Karpas-422 (cell line): ENCODE data around the gene MEP1B. TPM values are rescaled to one million over a fixed set of nuclear protein-coding genes. Genes with fewer than 3 reads are reported as not detected.

Experiments used
- DNase-seq: peaks from one replicate; pipeline ENCODE4 v3.0.0-alpha.2; 2015
- H2AFZ ChIP-seq: fragments of 200-600 bp; sonication (generic); 2 replicates; pipeline ENCODE4 v1.6.1; 2014; ENCODE audit warnings: antibody characterized with exemption, low read length, mixed read lengths
- H3K27ac ChIP-seq: fragments of 200-600 bp; sonication (generic); 2 replicates; pipeline ENCODE4 v1.5.1; 2014; ENCODE audit warnings: mild to moderate bottlenecking, low read length, moderate library complexity
- H3K27me3 ChIP-seq: fragments of 200-600 bp; sonication (generic); 2 replicates; pipeline ENCODE4 v1.6.1; 2014; ENCODE audit warnings: low read length, mixed read lengths
- H3K36me3 ChIP-seq: fragments of 200-600 bp; sonication (generic); 2 replicates; pipeline ENCODE4 v1.6.1; 2014; ENCODE audit warnings: low read length, mixed read lengths; ENCODE audit not compliant: insufficient read depth
- H3K4me1 ChIP-seq: fragments of 200-600 bp; sonication (generic); 2 replicates; pipeline ENCODE4 v1.6.1; 2014; ENCODE audit warnings: mild to moderate bottlenecking, low read length, mixed read lengths
- H3K4me2 ChIP-seq: fragments of 200-600 bp; sonication (generic); 2 replicates; pipeline ENCODE4 v1.6.1; 2014; ENCODE audit warnings: low read length, low read depth, mild to moderate bottlenecking; ENCODE audit not compliant: poor library complexity, severe bottlenecking
- H3K4me3 ChIP-seq: fragments of 200-600 bp; sonication (generic); 2 replicates; pipeline ENCODE4 v1.5.1; 2014; ENCODE audit warnings: mild to moderate bottlenecking, antibody characterized with exemption, low read length, mixed read lengths
- H3K79me2 ChIP-seq: fragments of 200-600 bp; sonication (generic); 2 replicates; pipeline ENCODE4 v1.6.1; 2014; ENCODE audit warnings: mild to moderate bottlenecking, low read length, mixed read lengths
- H3K9ac ChIP-seq: fragments of 200-600 bp; sonication (generic); 2 replicates; pipeline ENCODE4 v1.6.0; 2014; ENCODE audit warnings: low read length
- H3K9me2 ChIP-seq: fragments of 200-600 bp; sonication (generic), shearing (Covaris generic); replicated peaks from 2 replicates; pipeline ENCODE4 v1.6.0; 2014; ENCODE audit warnings: mild to moderate bottlenecking, low read length, moderate library complexity; ENCODE audit not compliant: insufficient read depth
- H3K9me3 ChIP-seq: fragments of 300-700, 200-600 bp; sonication (generic); 2 replicates; pipeline ENCODE4 v1.6.1; 2014; ENCODE audit warnings: low read length, mixed read lengths
- H4K20me1 ChIP-seq: fragments of 200-600 bp; sonication (generic); 2 replicates; pipeline ENCODE4 v1.6.1; 2014; ENCODE audit warnings: mild to moderate bottlenecking, antibody characterized with exemption, low read length, low read depth; ENCODE audit not compliant: insufficient read depth
- small RNA-seq: library from RNA; depleted of rRNA; stranded (forward); fragments of <200 nt; gene quantifications from one replicate; pipeline ENCODE3, GENCODE V24; 2014
- total RNA-seq: library from RNA; depleted of rRNA; stranded (reverse); fragments of >200 nt; shearing (Covaris generic); gene quantifications from 2 replicates; pipeline ENCODE4 v1.2.3, GENCODE V29; 2014; ENCODE audit warnings: low replicate concordance; rRNA removed

Gene MEP1B
- total RNA-seq, 1 experiment from 2014 or later, result not detected

GRCh38 chr18:32262092-32262491 is 72.3 kb downstream of the MEP1B start:
- Histone ChIP-seq H3K4me1 (no peaks in the 10 kb centered on the region), H3K4me2 (no peak overlapping the region), H3K79me2 (no peaks in the 10 kb centered on the region), H3K27ac (no peak overlapping the region), H3K9ac (no peak overlapping the region), H2AFZ (no peak overlapping the region), H4K20me1 (no peaks in the 10 kb centered on the region), H3K27me3 (no peaks in the 10 kb centered on the region), H3K36me3 (no peaks in the 10 kb centered on the region), H3K4me3 (no peak overlapping the region), H3K9me2 (no peaks in the 10 kb centered on the region), H3K9me3 (no peaks in the 10 kb centered on the region)
- DNase-seq, result no peak

GRCh38 chr18:32264401-32264800 is 74.6 kb downstream of the MEP1B start:
- Histone ChIP-seq H4K20me1 (no peaks in the 10 kb centered on the region), H3K4me3 (no peak overlapping the region), H3K79me2 (no peaks in the 10 kb centered on the region), H3K4me1 (no peaks in the 10 kb centered on the region), H3K27ac (no peak overlapping the region), H3K9me2 (no peaks in the 10 kb centered on the region), H3K4me2 (no peak overlapping the region), H2AFZ (no peak overlapping the region), H3K9me3 (no peaks in the 10 kb centered on the region), H3K36me3 (no peaks in the 10 kb centered on the region), H3K27me3 (no peaks in the 10 kb centered on the region), H3K9ac (no peak overlapping the region)
- DNase-seq, result no peak

GRCh38 chr18:32267463-32267862 is 77.6 kb downstream of the MEP1B start:
- Histone ChIP-seq H3K36me3 (no peaks in the 10 kb centered on the region), H3K27me3 (no peaks in the 10 kb centered on the region), H3K9me3 (no peaks in the 10 kb centered on the region), H3K9ac (no peak overlapping the region), H3K79me2 (no peaks in the 10 kb centered on the region), H3K4me1 (no peaks in the 10 kb centered on the region), H3K4me2 (no peak overlapping the region), H3K27ac (no peak overlapping the region), H3K4me3 (no peak overlapping the region), H2AFZ (no peak overlapping the region), H4K20me1 (no peaks in the 10 kb centered on the region), H3K9me2 (no peaks in the 10 kb centered on the region)
- DNase-seq, result no peak

Small RNA genes lying within 50 kb of the gene (small RNA-seq; reads per million reads assigned to genes)
- not detected for gene RF00019
- gene RNA5SP453, result 0.24 reads per million

Other genes with a start within 250 kb of the MEP1B start
- 26.2 and 93.1 TPM in 2 replicates for gene TRAPPC8, start 246.9 kb upstream of the MEP1B start, total RNA-seq
- not detected in 2 replicates for gene RNF125, start 171.2 kb upstream of the MEP1B start, total RNA-seq
- gene RNF138, start 98.2 kb upstream of the MEP1B start, total RNA-seq, result 21.8 and 34.0 TPM in 2 replicates